H9 (cell line): ENCODE results near the gene CCDC60. TPM values are rescaled to one million over a fixed set of nuclear protein-coding genes. Genes with fewer than 3 reads are reported as not detected.

ENCODE experiments used
- DNase-seq: peaks from one replicate; pipeline ENCODE4 v3.0.0-alpha.2; 2017
- H2AFZ ChIP-seq: one replicate; pipeline ENCODE4 v1.6.1; 2013; ENCODE audit warnings: mild to moderate bottlenecking, low read length, control low read depth, moderate library complexity
- H2AK5ac ChIP-seq: 2 replicates; pipeline ENCODE4 v1.6.1; 2013; ENCODE audit warnings: low read length, control low read depth, mixed read lengths; ENCODE audit not compliant: insufficient read length
- H2BK120ac ChIP-seq: one replicate; pipeline ENCODE4 v1.6.1; 2013; ENCODE audit warnings: low read depth, mild to moderate bottlenecking, low read length, control low read depth, inconsistent platforms; ENCODE audit not compliant: poor library complexity, severe bottlenecking
- H2BK12ac ChIP-seq: 2 replicates; pipeline ENCODE4 v1.6.1; 2013; ENCODE audit warnings: low read length, control low read depth, mixed read lengths, low read depth; ENCODE audit not compliant: insufficient read length
- H2BK15ac ChIP-seq: 2 replicates; pipeline ENCODE4 v1.6.1; 2013; ENCODE audit warnings: low read depth, low read length, control low read depth
- H2BK20ac ChIP-seq: one replicate; pipeline ENCODE4 v1.6.1; 2013; ENCODE audit warnings: low read depth, mild to moderate bottlenecking, low read length, control low read depth, inconsistent platforms; ENCODE audit not compliant: poor library complexity, severe bottlenecking
- H2BK5ac ChIP-seq: 2 replicates; pipeline ENCODE4 v1.6.1; 2013; ENCODE audit warnings: low read length, control low read depth, mixed read lengths; ENCODE audit not compliant: insufficient read length
- H3K14ac ChIP-seq: 2 replicates; pipeline ENCODE4 v1.6.1; 2013; ENCODE audit warnings: low read length, control low read depth; ENCODE audit not compliant: insufficient read depth
- H3K18ac ChIP-seq: 2 replicates; pipeline ENCODE4 v1.6.1; 2013; ENCODE audit warnings: low read depth, mild to moderate bottlenecking, mixed read lengths, low read length, control low read depth; ENCODE audit not compliant: insufficient read length
- H3K23ac ChIP-seq: 2 replicates; pipeline ENCODE4 v1.6.1; 2013; ENCODE audit warnings: low read length, control low read depth, mixed read lengths, low read depth; ENCODE audit not compliant: insufficient read length
- H3K23me2 ChIP-seq: 2 replicates; pipeline ENCODE4 v1.6.1; 2013; ENCODE audit warnings: low read depth, mild to moderate bottlenecking, mixed read lengths, low read length, control low read depth; ENCODE audit not compliant: insufficient read length, poor library complexity, severe bottlenecking
- H3K27ac ChIP-seq: 2 replicates; pipeline ENCODE4 v1.5.1; 2013; ENCODE audit warnings: low read length, control low read depth, mixed read lengths, low read depth; ENCODE audit not compliant: insufficient read length
- H3K27me3 ChIP-seq: 2 replicates; pipeline ENCODE4 v1.6.1; 2013; ENCODE audit warnings: low read length, control low read depth, inconsistent platforms; ENCODE audit not compliant: insufficient read depth
- H3K4ac ChIP-seq: 2 replicates; pipeline ENCODE4 v1.6.1; 2013; ENCODE audit warnings: low read depth, mild to moderate bottlenecking, control low read depth, inconsistent platforms, low read length, moderate library complexity
- H3K4me1 ChIP-seq: 2 replicates; pipeline ENCODE4 v1.6.1; 2013; ENCODE audit warnings: low read length, control low read depth, inconsistent platforms; ENCODE audit not compliant: insufficient read depth
- H3K4me2 ChIP-seq: 2 replicates; pipeline ENCODE4 v1.6.1; 2013; ENCODE audit warnings: low read length, control low read depth, mixed read lengths; ENCODE audit not compliant: insufficient read length, insufficient read depth
- H3K56ac ChIP-seq: 2 replicates; pipeline ENCODE4 v1.6.1; 2013; ENCODE audit warnings: low read depth, mild to moderate bottlenecking, mixed read lengths, low read length, control low read depth; ENCODE audit not compliant: insufficient read length
- H3K79me1 ChIP-seq: 2 replicates; pipeline ENCODE4 v1.6.1; 2013; ENCODE audit warnings: low read depth, mild to moderate bottlenecking, moderate library complexity, low read length, control low read depth, inconsistent platforms; ENCODE audit not compliant: insufficient read depth, poor library complexity, severe bottlenecking
- H3K79me2 ChIP-seq: 2 replicates; pipeline ENCODE4 v1.6.1; 2013; ENCODE audit warnings: low read length, control low read depth, inconsistent platforms; ENCODE audit not compliant: insufficient read depth
- H3K9ac ChIP-seq: 2 replicates; pipeline ENCODE4 v1.6.1; 2013; ENCODE audit warnings: low read length, control low read depth, mixed read lengths; ENCODE audit not compliant: insufficient read length; ENCODE audit errors: extremely low read depth
- H3K9me3 ChIP-seq: one replicate; pipeline ENCODE4 v1.6.1; 2013; ENCODE audit warnings: low read depth, low read length, inconsistent platforms; ENCODE audit not compliant: control insufficient read depth
- H3T11ph ChIP-seq: one replicate; pipeline ENCODE4 v1.6.1; 2013; ENCODE audit warnings: mild to moderate bottlenecking, low read length, control low read depth, inconsistent platforms
- H4K20me1 ChIP-seq: one replicate; pipeline ENCODE4 v1.6.1; 2013; ENCODE audit not compliant: control insufficient read depth, insufficient read length, insufficient read depth
- H4K5ac ChIP-seq: 2 replicates; pipeline ENCODE4 v1.6.1; 2013; ENCODE audit warnings: low read depth, mild to moderate bottlenecking, mixed read lengths, low read length, control low read depth; ENCODE audit not compliant: insufficient read length
- H4K8ac ChIP-seq: replicated peaks from 2 replicates; pipeline ENCODE4 v1.6.1; 2013; ENCODE audit warnings: low read length, control low read depth, mixed read lengths, low read depth; ENCODE audit not compliant: insufficient read length
- H4K91ac ChIP-seq: 2 replicates; pipeline ENCODE4 v1.6.1; 2013; ENCODE audit warnings: low read depth, mild to moderate bottlenecking, moderate library complexity, mixed read lengths, low read length, control low read depth; ENCODE audit not compliant: insufficient read length
- H3K27ac Mint-ChIP-seq, 3 experiments: 2 replicates in 2 of 3; 3 replicates in 1 of 3; pipeline ENCODE4 v1.8.0; 2020 to 2021; ENCODE audit warnings: mixed read lengths in 3 of 3, mild to moderate bottlenecking in 1 of 3, moderate library complexity in 1 of 3
- H3K27me3 Mint-ChIP-seq: 2 replicates; pipeline ENCODE4 v1.8.0; 2021; ENCODE audit warnings: low read depth, mild to moderate bottlenecking, moderate library complexity, mixed read lengths
- H3K36me3 Mint-ChIP-seq, 3 experiments: 2 replicates in 2 of 3; 3 replicates in 1 of 3; pipeline ENCODE4 v1.8.0; 2020 to 2021; ENCODE audit warnings: low read depth in 3 of 3, mixed read lengths in 3 of 3; ENCODE audit not compliant: insufficient read depth in 1 of 3
- H3K4me1 Mint-ChIP-seq, 2 experiments: 2 replicates each; pipeline ENCODE4 v1.8.0; 2020; ENCODE audit warnings: mixed read lengths in 2 of 2
- H3K4me3 Mint-ChIP-seq, 2 experiments: 2 replicates in 1 of 2; 3 replicates in 1 of 2; pipeline ENCODE4 v1.8.0; 2020 to 2021; ENCODE audit warnings: mild to moderate bottlenecking in 2 of 2, mixed read lengths in 2 of 2, moderate library complexity in 1 of 2
- H3K9me3 Mint-ChIP-seq, 2 experiments: 2 replicates in 1 of 2; 3 replicates in 1 of 2; pipeline ENCODE4 v1.8.0; 2020; ENCODE audit warnings: mild to moderate bottlenecking in 2 of 2, mixed read lengths in 2 of 2, moderate library complexity in 1 of 2
- CTCF ChIP-seq: fragments of 200-600 bp; sonication (generic); conservative IDR thresholded peaks from 3 replicates; pipeline ENCODE4 v1.8.0; 2021; ENCODE audit warnings: antibody characterized with exemption, mild to moderate bottlenecking
- WGBS: extraction: QIAGEN DNeasy Blood & Tissue Kit; methylation state at CpG from one replicate; pipeline ENCODE4 v1.1.7; 2013; ENCODE audit warnings: missing lambda C conversion rate, low lambda C conversion rate, mixed read lengths; ENCODE audit not compliant: insufficient read length; ENCODE audit errors: extremely low coverage; 5-methylcytosine and 5-hydroxymethylcytosine counted together
- total RNA-seq: library from RNA; stranded (reverse); gene quantifications from 2 replicates; pipeline ENCODE4 v1.2.1, GENCODE V29; 2021

CCDC60 gene
- total RNA-seq, 1 experiment from 2014 or later = 0.44 TPM

- H3K4ac ChIP-seq = no peak overlapping the region
- H3K36me3 Mint-ChIP-seq = no peaks in the 10 kb centered on the region
- 100% methylated on average over 1 of the region's 1 CpG for WGBS
These were observed 239.7 kb downstream of the CCDC60 start for GRCh38 chr12:119574255-119574654.

More at GRCh38 chr12:119574255-119574654, 239.7 kb downstream of the CCDC60 start:
- no peaks in the 10 kb centered on the region for H3K79me1 ChIP-seq
- no peak overlapping the region for H3K4me2 ChIP-seq
- no peak overlapping the region for H3K27ac ChIP-seq
- H2BK12ac ChIP-seq = no peak overlapping the region
- H3K9me3 Mint-ChIP-seq = no peaks in the 10 kb centered on the region
- no peak overlapping the region for H3K56ac ChIP-seq
- no peak overlapping the region for H3K9ac ChIP-seq
- H3K23me2 ChIP-seq = no peaks in the 10 kb centered on the region
- H2AFZ ChIP-seq = no peak overlapping the region
- no peak overlapping the region for H2BK20ac ChIP-seq
- H2AK5ac ChIP-seq = no peak overlapping the region
- no peak overlapping the region for H4K8ac ChIP-seq
- TF ChIP-seq CTCF = no peak
- no peak overlapping the region for H4K91ac ChIP-seq
- peaks cover 15% of the 10 kb centered on the region for H3K27me3 Mint-ChIP-seq
- no peak overlapping the region for H4K5ac ChIP-seq
- H3K4me1 Mint-ChIP-seq = no peaks in the 10 kb centered on the region
- no peak overlapping the region for H2BK15ac ChIP-seq
- no peaks in the 10 kb centered on the region for H3K79me2 ChIP-seq
- H3K27me3 ChIP-seq = no peaks in the 10 kb centered on the region
- no peak overlapping the region for H2BK120ac ChIP-seq
- no peaks in the 10 kb centered on the region for H3K9me3 ChIP-seq
- DNase-seq = no peak
- H3K18ac ChIP-seq = no peak overlapping the region
- no peak overlapping the region for H3K23ac ChIP-seq
- no peaks in the 10 kb centered on the region for H3K4me1 ChIP-seq
- H3T11ph ChIP-seq = no peak overlapping the region
- H3K4me3 Mint-ChIP-seq = no peak overlapping the region
- H4K20me1 ChIP-seq = no peaks in the 10 kb centered on the region
- H3K14ac ChIP-seq = no peak overlapping the region
- H2BK5ac ChIP-seq = no peak overlapping the region
- no peak overlapping the region for H3K27ac Mint-ChIP-seq
